HG03159 (cell line): ENCODE results near the gene CACNA1G.

Experiments used
- ATAC-seq: cut with Tn5 transposase; IDR thresholded peaks from one replicate; pipeline ENCODE4 v1.9.1; 2021; ENCODE audit warnings: mild to moderate bottlenecking, moderate library complexity; ENCODE audit not compliant: unreplicated experiment

Gene CACNA1G

DNA sequence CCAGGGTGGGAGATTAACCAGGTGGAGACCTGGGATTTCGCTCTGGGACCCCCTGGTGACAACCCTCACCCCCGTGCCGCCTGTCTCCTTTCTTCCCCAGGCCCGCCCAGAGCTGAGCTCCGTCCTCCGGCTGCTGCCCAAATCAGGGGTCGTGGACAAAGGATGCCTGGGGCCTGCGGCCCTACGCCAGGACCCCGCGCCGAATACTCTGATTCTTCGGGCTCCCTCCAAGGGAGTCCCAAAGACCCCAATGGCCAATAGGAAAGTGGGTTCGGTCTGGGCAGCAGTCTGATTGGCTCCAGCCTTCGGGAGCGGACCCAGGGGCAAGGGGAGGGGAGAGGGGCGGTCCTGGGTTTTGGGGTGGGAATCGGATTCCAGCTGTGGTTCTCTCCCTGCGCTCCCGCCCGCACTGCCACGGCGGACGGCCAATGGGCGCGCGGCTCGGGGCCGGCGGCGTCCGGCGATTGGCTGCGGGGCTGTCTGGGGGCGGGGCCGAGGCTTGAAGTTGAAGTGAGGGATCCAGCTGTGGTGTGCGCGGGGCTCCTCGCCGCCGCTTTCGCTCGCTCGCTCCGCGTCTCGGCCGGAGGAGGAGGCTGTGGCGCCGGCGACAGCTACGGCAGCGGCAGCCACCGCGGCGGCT lies at the start of gene CACNA1G:
Gene CACNA1G, plus strand, starts transcription at position 531 of the 640 bp plus-strand sequence. CDS start 745 bp downstream, outside the sequence.
- peak; percentile 90 for ATAC-seq

DNA sequence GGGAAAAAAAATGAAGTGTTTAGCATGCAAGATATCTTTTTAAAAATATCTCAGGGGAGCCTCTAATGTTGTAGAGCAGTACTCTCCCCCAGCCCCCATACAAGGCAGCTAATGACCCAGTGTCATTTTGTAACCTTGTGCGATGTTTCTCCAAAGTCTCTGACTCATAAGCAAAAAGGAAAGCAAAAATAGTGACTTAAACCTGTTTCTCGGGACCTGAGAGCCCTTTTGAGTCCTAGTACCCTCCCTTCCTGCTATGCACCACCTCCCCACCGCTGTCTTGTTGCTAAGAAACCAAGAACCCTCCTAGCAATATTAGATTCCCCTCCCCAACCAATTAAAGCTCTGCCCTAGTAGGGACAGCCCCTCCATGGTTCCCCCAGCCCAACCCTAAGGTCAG lies 49.5 kb upstream of the CACNA1G start:
- peak; percentile 80 for ATAC-seq

DNA sequence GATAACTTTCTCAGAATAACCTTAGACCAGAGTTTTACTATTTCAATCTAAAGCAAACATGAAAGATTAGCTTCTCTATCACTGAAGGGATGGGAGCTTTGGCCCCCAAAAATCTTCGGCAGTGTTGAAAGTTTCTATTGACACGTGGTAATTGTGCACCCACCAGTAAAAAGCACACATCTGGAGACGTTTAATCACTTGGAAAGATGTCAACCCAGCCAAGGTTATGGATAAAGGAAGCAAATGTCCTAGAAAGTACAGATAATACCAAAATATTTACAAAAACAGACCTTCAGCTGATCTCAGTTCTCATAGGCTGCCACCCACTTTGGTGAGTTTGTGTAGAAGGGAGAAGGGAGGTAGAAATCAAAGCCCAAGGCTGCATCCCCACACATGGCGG lies 47.0 kb upstream of the CACNA1G start:
- no peak for ATAC-seq

DNA sequence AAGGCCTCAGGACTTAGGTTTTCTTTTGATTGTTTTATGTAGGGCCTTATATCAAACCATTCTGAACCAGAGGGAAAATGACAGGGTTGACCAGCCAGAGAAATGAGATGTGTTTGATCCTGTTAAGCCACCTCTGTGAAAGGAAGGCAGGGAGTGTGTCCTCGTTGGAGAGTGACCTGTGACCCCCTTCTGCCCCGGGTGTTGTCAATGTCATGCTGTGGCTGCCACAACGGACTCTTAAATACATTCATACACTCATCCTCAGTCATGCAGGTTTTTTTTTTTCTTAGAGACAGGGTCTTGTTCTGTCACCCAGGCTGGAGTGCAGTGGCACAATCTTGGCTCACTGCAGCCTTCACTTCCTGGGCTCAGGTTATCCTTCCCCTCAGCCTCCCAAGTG lies 46.1 kb upstream of the CACNA1G start:
- ATAC-seq: no peak

GRCh38 chr17:50514936-50515702 lies 45.4 kb upstream of the CACNA1G start:
- ATAC-seq: no peak

GRCh38 chr17:50517011-50517410 lies 43.5 kb upstream of the CACNA1G start:
- no peak for ATAC-seq

GRCh38 chr17:50517504-50518383 lies 42.8 kb upstream of the CACNA1G start:
- no peak for ATAC-seq

DNA sequence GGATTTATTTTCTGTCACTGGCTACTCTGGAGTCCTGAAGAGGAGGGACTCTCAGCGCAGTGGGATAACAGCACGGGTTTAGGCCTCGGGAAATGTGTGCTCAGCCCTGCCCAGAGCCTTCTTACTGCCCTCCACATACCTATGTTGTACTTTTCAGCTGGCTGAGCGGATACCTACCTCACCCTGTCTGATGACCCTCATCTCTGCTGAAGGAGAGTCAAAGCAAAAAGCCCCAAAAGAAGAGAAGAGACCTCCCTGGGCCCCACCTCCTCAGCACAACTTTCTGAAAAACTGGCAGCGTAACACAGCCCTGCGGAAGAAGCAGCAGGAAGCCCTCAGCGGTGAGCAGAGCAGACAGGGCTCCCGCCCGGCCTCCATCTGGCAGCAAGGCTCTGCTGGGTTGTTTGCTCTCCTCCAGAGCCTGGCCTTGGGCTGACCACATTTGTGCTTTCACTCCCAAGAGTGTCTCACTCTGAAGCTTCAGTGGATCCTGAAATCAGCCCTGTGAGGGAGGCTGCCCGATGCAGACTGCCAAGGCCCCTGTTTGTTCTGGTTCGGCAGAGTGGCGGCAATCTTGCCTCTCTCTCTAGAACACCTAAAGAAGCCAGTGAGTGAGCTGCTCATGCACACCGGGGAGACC lies 42.0 kb upstream of the CACNA1G start:
- ATAC-seq: no peak

- no peak for ATAC-seq
Observed at GRCh38 chr17:50519141-50519834, 41.2 kb upstream of the CACNA1G start.

DNA sequence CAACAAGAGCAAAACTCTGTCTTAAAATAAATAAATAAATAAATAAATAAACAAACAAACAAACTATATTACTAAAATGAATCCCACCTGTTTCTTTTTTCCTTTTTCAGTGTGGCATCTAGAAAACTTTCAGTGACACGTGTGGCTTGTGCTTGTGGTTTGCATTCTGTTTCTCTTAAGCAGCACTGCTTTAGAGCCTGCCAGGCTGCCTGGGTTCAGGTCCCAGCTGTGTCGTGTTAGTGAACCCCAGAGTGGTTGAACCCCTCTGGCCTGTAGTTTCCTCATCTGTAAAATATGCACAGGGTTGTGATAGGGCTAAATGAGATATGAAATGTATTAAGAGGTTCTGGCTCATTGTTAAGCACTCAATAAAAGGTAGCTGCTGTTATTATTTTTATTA lies 40.0 kb upstream of the CACNA1G start:
- no peak for ATAC-seq

GRCh38 chr17:50521514-50521913 lies 39.0 kb upstream of the CACNA1G start:
- ATAC-seq: no peak

DNA sequence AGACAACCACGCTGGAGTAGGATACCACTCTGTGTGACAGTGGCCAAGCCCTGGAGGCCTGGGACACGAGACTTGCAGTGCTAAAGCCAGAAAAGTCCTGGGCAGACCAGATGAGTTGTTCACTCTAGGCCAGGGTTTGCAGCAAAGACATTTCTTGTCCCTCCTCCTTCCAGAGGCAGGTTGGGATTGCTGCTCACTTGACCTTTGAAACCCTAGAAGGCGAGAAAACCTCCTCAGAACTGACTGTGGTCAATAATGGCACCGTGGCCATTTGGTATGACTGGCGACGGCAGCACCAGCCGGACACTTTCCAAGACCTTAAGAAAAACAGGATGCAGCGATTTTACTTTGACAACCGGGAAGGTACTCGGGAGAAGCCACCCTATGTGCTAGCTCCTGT lies 37.7 kb upstream of the CACNA1G start:
- no peak for ATAC-seq

DNA sequence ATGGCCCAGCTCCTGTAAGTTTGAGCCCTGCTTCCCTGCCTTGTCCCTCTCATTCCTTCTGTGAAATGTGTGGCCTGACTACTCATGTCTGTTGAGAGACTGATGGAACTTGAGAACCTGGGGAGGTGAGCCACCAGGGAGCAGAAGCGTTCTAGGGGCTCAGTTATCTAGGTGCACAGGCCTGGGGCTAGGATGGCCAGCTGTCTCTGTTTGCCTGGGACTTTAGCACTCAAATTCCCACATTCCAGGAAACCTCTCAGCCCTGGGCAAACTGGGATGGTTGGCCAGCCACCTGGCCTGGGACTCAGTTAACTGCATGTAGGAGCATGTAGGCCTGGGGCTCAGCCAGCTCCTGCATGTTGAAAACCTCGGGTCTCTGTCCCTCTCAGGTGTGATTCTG lies 37.3 kb upstream of the CACNA1G start:
- no peak for ATAC-seq

DNA sequence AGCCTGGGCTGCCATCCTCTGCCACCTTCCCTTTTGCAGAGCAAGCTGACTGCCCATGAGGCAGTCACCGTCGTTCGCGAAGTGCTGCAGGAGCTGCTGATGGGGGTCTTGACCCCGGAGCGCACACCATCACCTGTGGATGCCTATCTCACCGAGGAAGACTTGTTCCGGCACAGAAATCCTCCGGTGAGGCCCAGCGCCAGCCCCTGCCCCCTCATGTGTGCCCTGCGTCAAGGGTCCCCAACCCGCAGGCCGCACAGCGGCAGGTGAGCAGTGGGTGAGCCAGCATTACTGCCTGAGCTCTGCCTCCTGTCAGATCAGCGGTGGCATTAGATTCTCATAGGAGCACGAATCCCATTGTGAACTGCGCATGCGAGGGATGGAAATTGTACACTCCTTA lies 35.7 kb upstream of the CACNA1G start:
- no peak for ATAC-seq

- ATAC-seq: no peak
Observed at GRCh38 chr17:50527155-50527762, 33.3 kb upstream of the CACNA1G start.

DNA sequence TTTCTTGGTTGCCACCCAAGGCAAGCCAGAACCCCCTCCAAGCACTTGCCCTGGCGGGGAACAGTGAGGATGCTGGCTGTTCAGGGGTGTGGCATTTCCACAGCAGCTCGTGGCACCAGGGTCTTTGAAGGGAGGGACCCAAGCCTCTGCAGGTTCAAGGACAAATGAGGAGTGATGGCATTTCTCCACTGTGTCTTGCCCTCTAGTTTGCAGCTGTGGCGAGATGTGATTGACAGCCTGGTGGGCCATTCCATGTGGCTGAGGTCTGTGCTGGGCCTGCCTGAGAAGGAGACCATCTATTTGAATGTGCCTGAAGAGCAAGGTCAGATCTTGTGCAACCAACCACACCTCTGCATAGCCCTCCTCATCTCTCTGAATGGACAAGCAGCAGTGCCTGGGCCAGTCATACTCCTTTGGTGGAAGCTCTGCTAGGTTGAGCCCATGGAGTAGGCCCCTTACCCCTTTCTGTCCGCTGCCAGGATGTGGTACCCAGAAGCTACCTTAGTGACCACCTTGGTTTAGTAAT lies 32.5 kb upstream of the CACNA1G start:
- ATAC-seq: no peak

DNA sequence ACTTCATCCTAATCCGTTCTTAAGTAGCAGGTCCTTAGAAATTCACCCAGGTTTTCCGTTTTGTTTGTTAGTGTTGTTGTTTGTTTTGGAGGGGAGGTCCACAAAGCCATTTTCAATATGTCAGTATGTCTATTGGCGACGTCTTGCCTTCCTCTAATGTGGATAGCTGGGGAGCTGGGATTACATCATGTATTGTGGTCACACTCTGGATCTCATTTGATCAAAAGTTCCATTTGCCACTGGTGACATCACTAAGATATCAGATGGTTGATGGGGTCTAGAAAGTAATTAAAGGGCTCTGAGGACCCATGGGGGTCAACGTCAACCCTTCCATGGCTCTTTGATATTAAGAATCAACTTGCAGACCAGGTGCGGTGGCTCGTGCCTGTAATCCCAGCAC lies 30.7 kb upstream of the CACNA1G start:
- no peak for ATAC-seq

GRCh38 chr17:50531428-50532025 lies 29.0 kb upstream of the CACNA1G start:
- ATAC-seq: no peak

DNA sequence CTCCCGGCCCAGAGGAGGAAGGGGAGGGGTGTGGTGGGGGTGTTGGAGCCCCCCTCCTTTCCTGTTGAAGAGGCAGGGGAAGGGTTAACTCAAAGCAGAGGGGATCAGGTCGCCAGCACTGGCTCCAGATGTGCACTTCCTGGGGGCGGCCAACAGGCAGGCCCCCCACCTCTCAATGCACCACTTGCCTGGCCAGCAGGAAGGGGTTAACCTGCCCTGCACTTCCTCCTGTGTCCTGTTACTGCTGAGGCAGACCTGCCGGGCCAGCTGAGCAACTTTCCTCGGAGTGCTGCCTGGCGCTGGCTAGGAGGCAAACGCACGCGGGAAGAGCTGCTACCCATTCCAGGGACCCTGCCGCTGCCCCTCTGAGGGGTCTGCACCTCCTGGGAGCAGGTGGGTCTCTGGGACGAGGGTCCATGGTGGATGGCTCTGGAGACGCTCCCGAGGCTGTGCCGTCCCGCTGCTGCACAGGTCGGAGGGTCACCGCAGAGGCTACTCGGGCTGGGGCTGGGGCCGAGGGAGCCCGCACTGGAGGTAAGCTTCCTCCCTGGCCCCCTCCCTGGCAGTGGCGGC lies 28.0 kb upstream of the CACNA1G start, which contains the start of gene EPN3:
Gene EPN3, plus strand, starts transcription at position 284 of the 573 bp plus-strand sequence. CDS start 3,822 bp downstream, outside the sequence.
- ATAC-seq: no peak
